HepG2 (cell line): ENCODE results near the gene FAM229A. TPM values are rescaled to one million over a fixed set of nuclear protein-coding genes. Genes with fewer than 3 reads are reported as not detected.

Experiments used
- ARHGAP35 ChIP-seq: sonication (generic); formaldehyde crosslinking; IDR thresholded peaks from 2 replicates; pipeline ENCODE4 v1.9.0; 2022; ENCODE audit warnings: mild to moderate bottlenecking, inconsistent platforms, moderate library complexity, missing genetic modification reagents, borderline replicate concordance
- ATF5 ChIP-seq: sonication (generic); formaldehyde crosslinking; IDR thresholded peaks from 2 replicates; pipeline ENCODE4 v1.4.0; 2020; ENCODE audit warnings: mild to moderate bottlenecking, low read depth, missing genetic modification reagents
- BRD4 ChIP-seq: sonication (generic); formaldehyde crosslinking; IDR thresholded peaks from 2 replicates; pipeline ENCODE4 v1.4.0; 2020; ENCODE audit warnings: missing genetic modification reagents
- CBX2 ChIP-seq, 2 experiments: fragments of 200-600 bp in 1 of 2; sonication (generic); formaldehyde crosslinking in 1 of 2; IDR thresholded peaks; 2 replicates each; pipeline versions ENCODE4 v1.7.0 to v1.8.1; 2018 to 2022; ENCODE audit warnings: low read depth in 2 of 2, low read length in 1 of 2, mild to moderate bottlenecking in 1 of 2, missing genetic modification reagents in 1 of 2
- CBX5 ChIP-seq: sonication (generic); formaldehyde crosslinking; IDR thresholded peaks from 2 replicates; pipeline ENCODE4 v1.4.0; 2020; ENCODE audit warnings: missing genetic modification reagents, borderline replicate concordance
- CERS6 ChIP-seq: sonication (generic); formaldehyde crosslinking; IDR thresholded peaks from 2 replicates; pipeline ENCODE4 v1.5.0; 2020; ENCODE audit warnings: missing genetic modification reagents
- CHD2 ChIP-seq: IDR thresholded peaks from 2 replicates; pipeline ENCODE4 v1.6.1; 2011; ENCODE audit warnings: low read depth, low read length, improper control_type of control experiment
- HNRNPUL1 ChIP-seq: fragments of 200-400 bp; formaldehyde crosslinking; IDR thresholded peaks from 2 replicates; pipeline ENCODE4 v1.6.1; 2017; ENCODE audit warnings: low read depth, mild to moderate bottlenecking, low read length, moderate library complexity
- ISL2 ChIP-seq: sonication (generic); formaldehyde crosslinking; IDR thresholded peaks from 2 replicates; pipeline ENCODE4 v1.5.0; 2020; ENCODE audit warnings: missing genetic modification reagents
- MLLT10 ChIP-seq: sonication (generic); formaldehyde crosslinking; IDR thresholded peaks from 2 replicates; pipeline ENCODE4 v1.4.0; 2020; ENCODE audit warnings: missing genetic modification reagents
- NCOA2 ChIP-seq: sonication (generic); formaldehyde crosslinking; IDR thresholded peaks from 2 replicates; pipeline ENCODE4 v1.8.0; 2022; ENCODE audit warnings: inconsistent platforms
- NFAT5 ChIP-seq: sonication (generic); formaldehyde crosslinking; IDR thresholded peaks from 2 replicates; pipeline ENCODE4 v1.4.0; 2020; ENCODE audit warnings: missing genetic modification reagents
- PHF21A ChIP-seq: sonication (generic); formaldehyde crosslinking; IDR thresholded peaks from 2 replicates; pipeline ENCODE4 v1.5.0; 2020; ENCODE audit warnings: mild to moderate bottlenecking, missing genetic modification reagents
- RFXAP ChIP-seq: sonication (generic); formaldehyde crosslinking; IDR thresholded peaks from 2 replicates; pipeline ENCODE4 v1.4.0; 2020; ENCODE audit warnings: missing genetic modification reagents, borderline replicate concordance
- SAFB2 ChIP-seq: sonication (generic); formaldehyde crosslinking; IDR thresholded peaks from 2 replicates; pipeline ENCODE4 v1.5.1; 2020; ENCODE audit warnings: missing genetic modification reagents, low read depth, mild to moderate bottlenecking, borderline replicate concordance
- SCMH1 ChIP-seq: sonication (generic); formaldehyde crosslinking; IDR thresholded peaks from 2 replicates; pipeline ENCODE4 v1.9.0; 2021; ENCODE audit warnings: missing genetic modification reagents, mild to moderate bottlenecking, borderline replicate concordance
- SMAD3 ChIP-seq: sonication (generic); formaldehyde crosslinking; IDR thresholded peaks from 2 replicates; pipeline ENCODE4 v1.4.0; 2020; ENCODE audit warnings: missing genetic modification reagents
- ZFY ChIP-seq: sonication (generic); formaldehyde crosslinking; IDR thresholded peaks from 2 replicates; pipeline ENCODE4 v1.4.0; 2020; ENCODE audit warnings: missing genetic modification reagents
- ZNF580 ChIP-seq: IDR thresholded peaks from 2 replicates; pipeline ENCODE4 v1.6.1; 2016; ENCODE audit warnings: low read depth, borderline replicate concordance
- ZNF710 ChIP-seq: sonication (generic); formaldehyde crosslinking; IDR thresholded peaks from 2 replicates; pipeline ENCODE4 v1.5.0; 2020; ENCODE audit warnings: mild to moderate bottlenecking, missing genetic modification reagents, borderline replicate concordance
- ZNF713 ChIP-seq: sonication (generic); formaldehyde crosslinking; IDR thresholded peaks from 2 replicates; pipeline ENCODE4 v1.4.0; 2020; ENCODE audit warnings: mild to moderate bottlenecking, missing genetic modification reagents
- polyA plus RNA-seq, 8 experiments: library from polyadenylated mRNA; depleted of rRNA in 3 of 8; stranded (reverse) in 7 of 8; unstranded in 1 of 8; fragments of >200 nt; fragmentation: Illumina TruSeq in 4 of 8; extraction: Trizol in 4 of 8; gene quantifications; 2 replicates each; pipeline versions ENCODE4 v1.2.1 to v1.2.3, GENCODE V29; 2011 to 2016; ENCODE audit warnings: low read depth in 4 of 8, missing spikeins in 1 of 8, mixed read lengths in 1 of 8; ENCODE audit not compliant: insufficient read depth in 1 of 8
- total RNA-seq, 5 experiments: library from RNA; depleted of rRNA; stranded (reverse); fragments of >200 nt; fragmentation: Illumina TruSeq; extraction: Trizol; gene quantifications; 2 replicates each; pipeline ENCODE4 v1.2.3, GENCODE V29; 2016; ENCODE audit warnings: low read depth in 1 of 5

Gene FAM229A
- total and polyA plus RNA-seq, 2 of the 13 experiments (the other 11 are each of a cell fraction or from before 2014, with no cell fraction given) = 3.2 to 17.6 TPM

DNA sequence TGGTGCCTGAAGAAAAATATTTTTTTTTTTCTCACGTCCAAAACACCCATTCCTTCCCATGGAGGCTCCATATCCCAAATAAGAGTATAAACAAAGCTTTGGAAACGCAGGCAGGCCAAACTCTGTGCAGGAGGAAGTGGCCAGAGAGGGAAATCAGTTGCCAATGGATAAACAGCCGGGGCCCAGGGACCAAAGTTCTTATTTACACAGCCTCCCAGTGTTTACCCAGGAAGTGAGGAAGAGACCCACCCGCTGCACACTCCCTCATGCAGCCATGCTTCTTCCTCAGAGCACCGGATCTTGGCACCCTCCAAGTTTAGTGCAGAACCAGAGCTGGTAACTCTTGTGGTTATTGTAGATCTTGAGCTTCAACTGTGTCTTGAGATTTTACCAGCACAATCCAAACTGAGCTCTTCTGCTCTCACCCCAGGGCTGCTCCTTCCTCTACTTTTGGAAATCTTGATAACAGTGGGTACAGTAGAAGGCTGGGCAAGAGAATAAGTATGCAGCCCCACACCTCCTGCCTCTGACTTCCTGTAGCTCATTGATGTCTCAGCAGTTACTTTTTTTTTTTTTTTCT lies 40.5 kb downstream of the FAM229A start (continued):
- no peak for TF ChIP-seq ARHGAP35 (CRISPR knock-in tag)
- no peak; the same call in 1 of the 2 replicates for TF ChIP-seq SAFB2 (CRISPR knock-in tag)
- peak; percentile 90 for TF ChIP-seq PHF21A (CRISPR knock-in tag)
- peak; percentile 53; the same call in 1 of the 2 replicates for TF ChIP-seq SMAD3 (CRISPR knock-in tag)
- TF ChIP-seq SCMH1 (CRISPR knock-in tag) = no peak
- no peak for TF ChIP-seq NFAT5 (CRISPR knock-in tag)
- peak; percentile 31; the same call in 1 of the 2 replicates for TF ChIP-seq ZNF710
- TF ChIP-seq ZFY (CRISPR knock-in tag) = peak; percentile 43; the same call in 1 of the 2 replicates
- no peak for TF ChIP-seq ISL2
- peak; percentile 72; the same call in 1 of the 2 replicates for TF ChIP-seq CBX5 (CRISPR knock-in tag)
- peak; percentile 67; the same call in 1 of the 2 replicates for TF ChIP-seq BRD4
- no peak for TF ChIP-seq ZNF713 (CRISPR knock-in tag)
- TF ChIP-seq RFXAP (CRISPR knock-in tag) = peak; percentile 50; the same call in 1 of the 2 replicates
- TF ChIP-seq CHD2 = no peak
- TF ChIP-seq MLLT10 = no peak
- TF ChIP-seq ZNF580 (CRISPR knock-in tag) = peak; percentile 44; the same call in 1 of the 2 replicates
- no peak for TF ChIP-seq HNRNPUL1
- TF ChIP-seq NCOA2 (CRISPR knock-in tag) = peak; percentile 84
- TF ChIP-seq CBX2 (IDR thresholded peaks at IDR 0.05; ENCODE audit: low read depth, low read length) = no peak
- no peak for TF ChIP-seq CBX2 (CRISPR knock-in tag; IDR thresholded peaks at IDR 0.05; ENCODE audit: low read depth)
- TF ChIP-seq CERS6 (CRISPR knock-in tag) = no peak
- no peak for TF ChIP-seq ATF5 (CRISPR knock-in tag)
